ENCODE results near the gene SDHB. TPM values are rescaled to one million over a fixed set of nuclear protein-coding genes. Genes with fewer than 3 reads are reported as not detected.

Gene SDHB
- polyA plus RNA-seq, 3 donors, result 116 to 275 (median 241) TPM

- H2AFZ ChIP-seq (ENCODE audit: insufficient read depth, low read depth, low read length, poor library complexity, severe bottlenecking), result peak overlapping the region; percentile 21
- peaks cover 4 to 5% (median 5%) of the 10 kb centered on the region in 3 donors for H3K27me3 Mint-ChIP-seq (ENCODE audit: low read depth in 3 of 3)
- peaks cover 43 to 44% of the 10 kb centered on the region in 2 donors for H3K4me1 ChIP-seq (ENCODE audit: control insufficient read depth in 1 of 2, insufficient read depth in 2 of 2, low read length in 2 of 2)
- H4K20me1 ChIP-seq (ENCODE audit: insufficient read depth, low read length), result peaks cover 21% of the 10 kb centered on the region
- WGBS (ENCODE audit: insufficient coverage), result no CpG with 5 or more reads among the region's 4 CpGs
- H3K27me3 ChIP-seq (ENCODE audit: control insufficient read depth in 2 of 2, insufficient read depth in 2 of 2, low read length in 2 of 2), result no peaks in the 10 kb centered on the region
- no peaks in the 10 kb centered on the region for H3K9me3 Mint-ChIP-seq
- H3K9ac ChIP-seq (ENCODE audit: insufficient read depth, low read length, poor library complexity, severe bottlenecking), result no peak overlapping the region
- H3K36me3 Mint-ChIP-seq, result peaks cover 12 to 20% of the 10 kb centered on the region in 2 donors
- peak overlapping the region; percentile 33 to 87 (median 73) for H3K27ac Mint-ChIP-seq
- no peak for TF ChIP-seq CTCF (IDR thresholded peaks at IDR 0.05)
- intact Hi-C loops (cut with micrococcal nuclease), result loop anchor here in 1 of 2 donors (10.0 kb wide), 1 partner anchor 55 kb away; no protein-coding TSS in a partner anchor
- peak overlapping the region; percentile 96 for H3K4me2 ChIP-seq (replicated peaks; ENCODE audit: extremely low read depth, low read length, poor library complexity, severe bottlenecking)
- H3K4me3 ChIP-seq (replicated peaks in 1 of 3; ENCODE audit: low read depth in 2 of 3, low read length in 3 of 3), result peak overlapping the region in 1 of 3 experiments; percentile 91
- H3K4me3 Mint-ChIP-seq, result peak overlapping the region; percentile 86 to 90
- peak; percentile 51 to 69 (median 58) for DNase-seq
- H3K4me1 Mint-ChIP-seq, result peaks cover 46% of the 10 kb centered on the region
- H3K79me2 ChIP-seq (ENCODE audit: insufficient read depth, low read length), result peaks cover 12% of the 10 kb centered on the region
- H3K27ac ChIP-seq (ENCODE audit: low read depth in 1 of 2, low read length in 2 of 2), result peak overlapping the region in 1 of 2 donors; percentile 48
- peaks cover 13 to 16% of the 10 kb centered on the region in 2 donors for H3K36me3 ChIP-seq (replicated peaks in 1 of 2; ENCODE audit: control insufficient read depth in 1 of 2, insufficient read depth in 2 of 2, low read length in 2 of 2)
- no peaks in the 10 kb centered on the region for H3K9me3 ChIP-seq (replicated peaks in 1 of 2; ENCODE audit: control insufficient read depth in 1 of 2, insufficient read depth in 1 of 2, low read length in 2 of 2)
These were observed 44.1 kb downstream of the SDHB start for GRCh38 chr1:17009706-17010105.

DNA sequence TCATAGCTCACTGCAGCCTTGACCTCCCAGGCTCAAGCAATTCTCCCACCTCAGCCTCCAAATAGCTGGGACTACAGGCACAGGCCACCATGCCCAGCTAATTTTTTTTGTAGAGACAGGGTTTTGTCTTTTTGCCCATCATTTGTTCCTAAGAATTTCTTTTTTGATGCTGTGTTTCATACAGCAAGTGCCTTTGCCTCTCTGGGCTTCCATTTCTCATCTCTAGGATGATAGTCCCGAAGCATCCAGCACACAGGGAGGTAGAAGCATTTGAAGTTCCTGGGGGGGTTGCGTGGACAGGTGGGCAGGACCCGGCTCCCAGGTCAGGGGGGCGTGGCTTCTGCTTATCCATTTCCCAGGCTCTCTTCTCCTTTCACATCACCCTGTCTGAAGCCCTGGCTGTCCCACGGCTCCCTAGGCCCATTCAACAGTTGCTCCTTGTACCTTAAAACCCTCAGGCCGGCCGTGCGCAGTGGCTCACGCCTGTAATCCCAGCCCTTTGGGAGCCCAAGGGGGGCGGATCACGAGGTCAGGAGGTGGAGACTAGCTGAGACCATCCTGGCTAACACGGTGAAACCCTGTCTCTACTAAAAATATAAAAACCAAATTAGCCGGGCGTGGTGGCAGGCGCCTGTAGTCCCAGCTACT, 45.5 kb downstream of the SDHB start:
- no peak for DNase-seq
- peaks cover 4 to 5% (median 5%) of the 10 kb centered on the region in 3 donors for H3K27me3 Mint-ChIP-seq (ENCODE audit: low read depth in 3 of 3)
- Histone ChIP-seq H3K4me3 (replicated peaks in 1 of 3; ENCODE audit: low read depth in 2 of 3, low read length in 3 of 3) (no peak overlapping the region), H3K4me1 (ENCODE audit: control insufficient read depth in 1 of 2, insufficient read depth in 2 of 2, low read length in 2 of 2) (peaks cover 29 to 33% of the 10 kb centered on the region in 2 donors), H3K9me3 (replicated peaks in 1 of 2; ENCODE audit: control insufficient read depth in 1 of 2, insufficient read depth in 1 of 2, low read length in 2 of 2) (no peaks in the 10 kb centered on the region), H3K27me3 (ENCODE audit: control insufficient read depth in 2 of 2, insufficient read depth in 2 of 2, low read length in 2 of 2) (no peaks in the 10 kb centered on the region), H3K79me2 (ENCODE audit: insufficient read depth, low read length) (peaks cover 12% of the 10 kb centered on the region), H2AFZ (ENCODE audit: insufficient read depth, low read depth, low read length, poor library complexity, severe bottlenecking) (no peak overlapping the region), H3K9ac (ENCODE audit: insufficient read depth, low read length, poor library complexity, severe bottlenecking) (no peak overlapping the region), H4K20me1 (ENCODE audit: insufficient read depth, low read length) (peaks cover 21% of the 10 kb centered on the region), H3K4me2 (replicated peaks; ENCODE audit: extremely low read depth, low read length, poor library complexity, severe bottlenecking) (no peak overlapping the region), H3K27ac (ENCODE audit: low read depth in 1 of 2, low read length in 2 of 2) (no peak overlapping the region), H3K36me3 (replicated peaks in 1 of 2; ENCODE audit: control insufficient read depth in 1 of 2, insufficient read depth in 2 of 2, low read length in 2 of 2) (peaks cover 22 to 29% of the 10 kb centered on the region in 2 donors)
- no peaks in the 10 kb centered on the region for H3K9me3 Mint-ChIP-seq
- peaks cover 22 to 34% of the 10 kb centered on the region in 2 donors for H3K36me3 Mint-ChIP-seq
- H3K27ac Mint-ChIP-seq, result peak overlapping the region in 2 of 7 donors; percentile 74 to 87
- H3K4me3 Mint-ChIP-seq, result no peak overlapping the region
- intact Hi-C loops (cut with micrococcal nuclease), result loop anchor here in 1 of 2 donors (10.0 kb wide), 1 partner anchor 56 kb away; no protein-coding TSS in a partner anchor
- 100% methylated on average over 5 of the region's 15 CpGs for WGBS (ENCODE audit: insufficient coverage)
- H3K4me1 Mint-ChIP-seq, result peaks cover 35% of the 10 kb centered on the region
- TF ChIP-seq CTCF (IDR thresholded peaks at IDR 0.05), result no peak

Data from CD14-positive monocyte (primary cell).